ENCODE measurements around the gene PRKD1.

DNA sequence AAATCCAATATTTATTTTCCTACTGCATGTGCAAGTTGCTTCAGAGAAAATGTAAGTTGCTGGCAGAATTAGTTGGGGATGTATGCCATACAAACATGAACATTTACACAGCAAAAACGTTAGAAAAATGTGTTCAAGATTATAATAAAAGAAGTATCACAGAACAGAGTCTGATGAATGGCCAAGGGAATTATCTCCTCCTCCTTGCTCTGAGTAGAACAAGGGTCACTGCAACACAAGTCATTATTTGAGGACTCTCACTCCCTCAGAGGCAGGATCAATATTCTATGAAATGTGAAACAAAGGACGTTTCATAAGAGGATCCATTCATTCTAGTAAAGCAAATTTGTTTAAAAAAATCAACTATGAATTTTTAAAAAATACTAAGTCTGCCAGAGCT lies 177.8 kb downstream of the PRKD1 start:
- TF ChIP-seq, protein P1, sequence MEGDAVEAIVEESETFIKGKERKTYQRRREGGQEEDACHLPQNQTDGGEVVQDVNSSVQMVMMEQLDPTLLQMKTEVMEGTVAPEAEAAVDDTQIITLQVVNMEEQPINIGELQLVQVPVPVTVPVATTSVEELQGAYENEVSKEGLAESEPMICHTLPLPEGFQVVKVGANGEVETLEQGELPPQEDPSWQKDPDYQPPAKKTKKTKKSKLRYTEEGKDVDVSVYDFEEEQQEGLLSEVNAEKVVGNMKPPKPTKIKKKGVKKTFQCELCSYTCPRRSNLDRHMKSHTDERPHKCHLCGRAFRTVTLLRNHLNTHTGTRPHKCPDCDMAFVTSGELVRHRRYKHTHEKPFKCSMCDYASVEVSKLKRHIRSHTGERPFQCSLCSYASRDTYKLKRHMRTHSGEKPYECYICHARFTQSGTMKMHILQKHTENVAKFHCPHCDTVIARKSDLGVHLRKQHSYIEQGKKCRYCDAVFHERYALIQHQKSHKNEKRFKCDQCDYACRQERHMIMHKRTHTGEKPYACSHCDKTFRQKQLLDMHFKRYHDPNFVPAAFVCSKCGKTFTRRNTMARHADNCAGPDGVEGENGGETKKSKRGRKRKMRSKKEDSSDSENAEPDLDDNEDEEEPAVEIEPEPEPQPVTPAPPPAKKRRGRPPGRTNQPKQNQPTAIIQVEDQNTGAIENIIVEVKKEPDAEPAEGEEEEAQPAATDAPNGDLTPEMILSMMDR (IDR thresholded peaks at IDR 0.05; ENCODE audit: low read depth, low read length, poor library complexity, severe bottlenecking): no peak
- TF ChIP-seq EZH2phosphoT487 (IDR thresholded peaks at IDR 0.05; ENCODE audit: borderline replicate concordance, low read length): no peak
